ENCODE results near the gene MLF2.

DNA sequence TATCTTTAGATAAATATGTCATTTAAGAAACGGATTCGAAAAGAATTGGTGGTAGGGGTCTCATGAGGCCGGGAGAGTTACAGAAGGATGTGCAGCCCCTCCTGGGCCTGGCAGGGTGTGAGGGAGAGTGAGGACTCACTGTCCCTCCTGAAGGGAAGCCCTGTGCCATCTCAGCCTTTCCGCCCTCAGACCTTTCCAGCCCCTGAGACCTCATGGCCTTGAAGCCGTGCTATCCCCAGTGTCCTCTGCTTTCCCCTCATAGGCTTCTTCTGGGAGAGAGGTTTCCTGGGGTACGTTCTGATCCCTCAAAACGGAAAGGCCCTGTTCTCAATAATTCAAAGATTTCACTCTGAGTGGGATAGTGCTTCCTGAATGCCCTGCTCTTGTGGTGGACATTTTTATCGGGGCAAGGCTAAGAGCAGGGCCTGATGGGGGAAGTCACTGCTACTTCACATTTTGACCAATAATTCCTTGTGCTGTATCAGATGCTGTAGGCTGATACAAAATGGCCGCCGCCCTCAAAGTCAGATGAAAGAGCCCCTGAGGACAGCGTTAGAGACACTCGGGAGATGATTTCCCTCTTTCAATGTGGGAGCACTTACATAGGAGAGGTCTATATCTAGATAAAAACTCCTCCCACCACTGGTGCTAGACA is 37.7 kb upstream of the MLF2 start:
- no peak for TF ChIP-seq ZKSCAN8 (CRISPR knock-in tag; IDR thresholded peaks at IDR 0.05; ENCODE audit: borderline replicate concordance)
- TF ChIP-seq RNF2 (conservative IDR thresholded peaks at IDR 0.05; ENCODE audit: low read depth): no peak
- TF ChIP-seq ZNF354B (CRISPR knock-in tag; IDR thresholded peaks at IDR 0.05): no peak
- no peak for TF ChIP-seq KDM5A (IDR thresholded peaks at IDR 0.05; ENCODE audit: borderline replicate concordance, low read length)
- no peak for TF ChIP-seq ZNF350 (CRISPR knock-in tag; IDR thresholded peaks at IDR 0.05; ENCODE audit: borderline replicate concordance, low read depth)
- TF ChIP-seq FOXA1 (IDR thresholded peaks at IDR 0.05): no peak
- TF ChIP-seq FOXA1 (CRISPR knock-in tag; IDR thresholded peaks at IDR 0.05): no peak
- TF ChIP-seq GABPA (IDR thresholded peaks at IDR 0.05; ENCODE audit: low read depth, low read length): no peak
- TF ChIP-seq GABPA (CRISPR knock-in tag; IDR thresholded peaks at IDR 0.05; ENCODE audit: low read depth): no peak
- TF ChIP-seq, protein P1, sequence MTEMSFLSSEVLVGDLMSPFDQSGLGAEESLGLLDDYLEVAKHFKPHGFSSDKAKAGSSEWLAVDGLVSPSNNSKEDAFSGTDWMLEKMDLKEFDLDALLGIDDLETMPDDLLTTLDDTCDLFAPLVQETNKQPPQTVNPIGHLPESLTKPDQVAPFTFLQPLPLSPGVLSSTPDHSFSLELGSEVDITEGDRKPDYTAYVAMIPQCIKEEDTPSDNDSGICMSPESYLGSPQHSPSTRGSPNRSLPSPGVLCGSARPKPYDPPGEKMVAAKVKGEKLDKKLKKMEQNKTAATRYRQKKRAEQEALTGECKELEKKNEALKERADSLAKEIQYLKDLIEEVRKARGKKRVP (CRISPR knock-in tag; IDR thresholded peaks at IDR 0.05): no peak
- TF ChIP-seq, protein P2, sequence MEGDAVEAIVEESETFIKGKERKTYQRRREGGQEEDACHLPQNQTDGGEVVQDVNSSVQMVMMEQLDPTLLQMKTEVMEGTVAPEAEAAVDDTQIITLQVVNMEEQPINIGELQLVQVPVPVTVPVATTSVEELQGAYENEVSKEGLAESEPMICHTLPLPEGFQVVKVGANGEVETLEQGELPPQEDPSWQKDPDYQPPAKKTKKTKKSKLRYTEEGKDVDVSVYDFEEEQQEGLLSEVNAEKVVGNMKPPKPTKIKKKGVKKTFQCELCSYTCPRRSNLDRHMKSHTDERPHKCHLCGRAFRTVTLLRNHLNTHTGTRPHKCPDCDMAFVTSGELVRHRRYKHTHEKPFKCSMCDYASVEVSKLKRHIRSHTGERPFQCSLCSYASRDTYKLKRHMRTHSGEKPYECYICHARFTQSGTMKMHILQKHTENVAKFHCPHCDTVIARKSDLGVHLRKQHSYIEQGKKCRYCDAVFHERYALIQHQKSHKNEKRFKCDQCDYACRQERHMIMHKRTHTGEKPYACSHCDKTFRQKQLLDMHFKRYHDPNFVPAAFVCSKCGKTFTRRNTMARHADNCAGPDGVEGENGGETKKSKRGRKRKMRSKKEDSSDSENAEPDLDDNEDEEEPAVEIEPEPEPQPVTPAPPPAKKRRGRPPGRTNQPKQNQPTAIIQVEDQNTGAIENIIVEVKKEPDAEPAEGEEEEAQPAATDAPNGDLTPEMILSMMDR (CRISPR knock-in tag; IDR thresholded peaks at IDR 0.05): no peak
- TF ChIP-seq, protein P3, sequence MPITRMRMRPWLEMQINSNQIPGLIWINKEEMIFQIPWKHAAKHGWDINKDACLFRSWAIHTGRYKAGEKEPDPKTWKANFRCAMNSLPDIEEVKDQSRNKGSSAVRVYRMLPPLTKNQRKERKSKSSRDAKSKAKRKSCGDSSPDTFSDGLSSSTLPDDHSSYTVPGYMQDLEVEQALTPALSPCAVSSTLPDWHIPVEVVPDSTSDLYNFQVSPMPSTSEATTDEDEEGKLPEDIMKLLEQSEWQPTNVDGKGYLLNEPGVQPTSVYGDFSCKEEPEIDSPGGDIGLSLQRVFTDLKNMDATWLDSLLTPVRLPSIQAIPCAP (CRISPR knock-in tag; IDR thresholded peaks at IDR 0.05; ENCODE audit: low read depth): no peak
